CD4-positive, CD25-positive, alpha-beta regulatory T cell (primary cell): ENCODE data around the gene NCKAP5. TPM values are rescaled to one million over a fixed set of nuclear protein-coding genes. Genes with fewer than 3 reads are reported as not detected.

ENCODE experiments used
- ATAC-seq, 2 donors: fragments of 150-1000 bp; cut with Tn5 transposase; one replicate each; pipeline ENCODE4 v1.10.0; 2021; ENCODE audit warnings: low read depth in 2 of 2, moderate number of reproducible peaks in 2 of 2, moderate library complexity in 1 of 2
- DNase-seq, 3 donors: peaks; one replicate each; pipeline versions ENCODE4 v3.0.0 to v3.0.0-alpha.2; 2012 to 2022; ENCODE audit warnings: mixed read lengths in 1 of 3
- H3K27ac ChIP-seq: one replicate; pipeline ENCODE4 v1.7.0; 2013; ENCODE audit warnings: mild to moderate bottlenecking, low read length; ENCODE audit not compliant: insufficient read depth, poor library complexity, severe bottlenecking
- H3K27me3 ChIP-seq: one replicate; pipeline ENCODE4 v1.7.0; 2013; ENCODE audit warnings: low read length; ENCODE audit not compliant: control insufficient read depth, insufficient read depth
- H3K36me3 ChIP-seq: one replicate; pipeline ENCODE4 v1.7.0; 2013; ENCODE audit warnings: mild to moderate bottlenecking, low read length, moderate library complexity; ENCODE audit not compliant: control insufficient read depth, insufficient read depth
- H3K4me1 ChIP-seq: 2 replicates; pipeline ENCODE4 v1.7.0; 2013; ENCODE audit warnings: mild to moderate bottlenecking, low read length; ENCODE audit not compliant: insufficient read depth, control insufficient read depth, poor library complexity, severe bottlenecking
- H3K4me3 ChIP-seq: one replicate; pipeline ENCODE4 v1.7.0; 2013; ENCODE audit warnings: low read depth, mild to moderate bottlenecking, low read length, moderate library complexity
- H3K9me3 ChIP-seq, 2 experiments: 1 replicate in 1 of 2; 2 replicates in 1 of 2; pipeline ENCODE4 v1.7.0; 2013; ENCODE audit warnings: low read length in 2 of 2, mild to moderate bottlenecking in 1 of 2, moderate library complexity in 1 of 2; ENCODE audit not compliant: control insufficient read depth in 2 of 2
- H3K27ac Mint-ChIP-seq, 3 donors: one replicate each; pipeline ENCODE4 v1.8.0; 2020 to 2022; ENCODE audit warnings: mild to moderate bottlenecking in 3 of 3, mixed read lengths in 3 of 3, moderate library complexity in 2 of 3
- H3K27me3 Mint-ChIP-seq: one replicate; pipeline ENCODE4 v1.8.0; 2022; ENCODE audit warnings: mild to moderate bottlenecking, mixed read lengths
- H3K36me3 Mint-ChIP-seq: one replicate; pipeline ENCODE4 v1.8.0; 2020; ENCODE audit warnings: mixed read lengths
- H3K4me1 Mint-ChIP-seq, 4 donors: one replicate each; pipeline ENCODE4 v1.8.0; 2020 to 2022; ENCODE audit warnings: mixed read lengths in 4 of 4, mild to moderate bottlenecking in 1 of 4
- H3K4me3 Mint-ChIP-seq, 4 donors: one replicate each; pipeline ENCODE4 v1.8.0; 2020 to 2022; ENCODE audit warnings: mild to moderate bottlenecking in 4 of 4, mixed read lengths in 4 of 4, moderate library complexity in 3 of 4
- H3K9me3 Mint-ChIP-seq, 7 donors: one replicate each; pipeline ENCODE4 v1.8.0; 2020 to 2022; ENCODE audit warnings: mixed read lengths in 7 of 7, mild to moderate bottlenecking in 3 of 7, moderate library complexity in 2 of 7
- polyA plus RNA-seq, 4 donors: library from polyadenylated mRNA; unstranded; fragments of 300-500 nt; fragmentation: Illumina TruSeq; gene quantifications; one replicate each; pipeline ENCODE4 v1.2.3, GENCODE V29; 2021
- total RNA-seq: library from RNA; stranded (reverse); gene quantifications from one replicate; pipeline ENCODE4 v1.2.3, GENCODE V29; 2022

The NCKAP5 gene
- total and polyA plus RNA-seq, 5 donors from 2014 or later: not detected

DNA sequence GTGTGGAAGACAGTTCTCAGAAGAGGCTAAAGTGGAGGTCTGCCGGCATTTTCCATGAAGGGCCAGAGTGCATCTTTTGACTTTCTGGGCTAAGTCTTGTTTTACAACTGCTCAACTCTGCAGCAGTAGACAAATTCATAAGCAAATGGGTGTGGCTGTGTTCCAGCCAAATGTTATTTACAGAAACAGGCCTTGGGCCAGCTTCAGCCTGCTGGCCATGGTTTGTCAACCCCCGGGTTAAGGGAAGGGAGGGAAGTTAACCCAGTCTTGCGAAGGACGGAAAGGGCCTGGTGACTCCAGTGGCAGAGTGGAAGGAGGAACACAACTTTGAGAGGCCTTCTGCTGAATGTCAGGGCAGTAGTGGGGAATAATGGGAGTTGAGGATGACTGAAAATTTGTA is 34.3 kb upstream of the NCKAP5 start:
- no peaks in the 10 kb centered on the region for H3K27me3 Mint-ChIP-seq
- H3K4me3 Mint-ChIP-seq: no peak overlapping the region
- ATAC-seq (no peak), DNase-seq (no peak)
- Histone ChIP-seq H3K4me1 (no peaks in the 10 kb centered on the region), H3K27me3 (no peaks in the 10 kb centered on the region), H3K9me3 (no peaks in the 10 kb centered on the region), H3K27ac (no peak overlapping the region), H3K36me3 (no peaks in the 10 kb centered on the region), H3K4me3 (no peak overlapping the region)
- peaks cover 0 to 7% (median 2%) of the 10 kb centered on the region in 7 donors for H3K9me3 Mint-ChIP-seq
- no peaks in the 10 kb centered on the region for H3K4me1 Mint-ChIP-seq
- peak overlapping the region in 1 of 3 donors; percentile 16 for H3K27ac Mint-ChIP-seq
- H3K36me3 Mint-ChIP-seq: no peaks in the 10 kb centered on the region

GRCh38 chr2:133600266-133600928 is 32.1 kb upstream of the NCKAP5 start:
- ATAC-seq (no peak), DNase-seq (no peak)
- no peak overlapping the region for H3K27ac Mint-ChIP-seq
- H3K9me3 Mint-ChIP-seq: peaks cover 0 to 9% (median 2%) of the 10 kb centered on the region in 7 donors
- no peaks in the 10 kb centered on the region for H3K4me1 Mint-ChIP-seq
- Histone ChIP-seq H3K9me3 (no peaks in the 10 kb centered on the region), H3K27me3 (no peaks in the 10 kb centered on the region), H3K4me1 (no peaks in the 10 kb centered on the region), H3K4me3 (no peak overlapping the region), H3K36me3 (no peaks in the 10 kb centered on the region), H3K27ac (no peak overlapping the region)
- H3K4me3 Mint-ChIP-seq: no peak overlapping the region
- H3K27me3 Mint-ChIP-seq: no peaks in the 10 kb centered on the region
- H3K36me3 Mint-ChIP-seq: no peaks in the 10 kb centered on the region

DNA sequence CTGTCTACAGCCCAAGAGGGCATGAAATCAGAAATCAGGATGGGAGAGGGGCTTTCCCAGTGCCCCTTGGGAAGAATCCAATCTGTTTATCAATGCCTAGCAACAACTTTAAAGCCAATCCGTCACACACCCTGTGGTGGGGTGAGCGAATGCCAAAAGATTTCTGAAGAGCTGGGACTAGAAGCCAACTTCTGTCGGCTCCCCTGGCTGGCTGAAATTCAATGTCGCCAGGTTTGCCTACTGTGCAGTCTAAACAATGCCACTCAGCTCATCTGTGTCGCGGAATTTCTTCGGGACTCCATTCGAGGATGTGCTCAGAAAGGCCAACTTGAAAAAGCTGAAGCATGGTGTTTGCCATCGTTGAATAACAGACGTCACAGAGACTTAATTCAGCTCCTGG is 31.5 kb upstream of the NCKAP5 start:
- Mint-ChIP-seq H3K27me3 (no peaks in the 10 kb centered on the region), H3K4me3 (no peak overlapping the region), H3K27ac (no peak overlapping the region), H3K4me1 (no peaks in the 10 kb centered on the region), H3K9me3 (peaks cover 0 to 7% (median 2%) of the 10 kb centered on the region in 7 donors), H3K36me3 (no peaks in the 10 kb centered on the region)
- H3K36me3 ChIP-seq: no peaks in the 10 kb centered on the region
- DNase-seq (no peak), ATAC-seq (no peak)
- no peaks in the 10 kb centered on the region for H3K27me3 ChIP-seq
- no peak overlapping the region for H3K4me3 ChIP-seq
- H3K9me3 ChIP-seq: no peaks in the 10 kb centered on the region
- no peaks in the 10 kb centered on the region for H3K4me1 ChIP-seq
- no peak overlapping the region for H3K27ac ChIP-seq

GRCh38 chr2:133599211-133599803 is 31.0 kb upstream of the NCKAP5 start:
- Mint-ChIP-seq H3K27ac (no peak overlapping the region), H3K36me3 (no peaks in the 10 kb centered on the region), H3K27me3 (no peaks in the 10 kb centered on the region), H3K4me1 (no peaks in the 10 kb centered on the region), H3K4me3 (no peak overlapping the region), H3K9me3 (peaks cover 0 to 10% (median 2%) of the 10 kb centered on the region in 7 donors)
- DNase-seq (no peak), ATAC-seq (no peak)
- Histone ChIP-seq H3K36me3 (no peaks in the 10 kb centered on the region), H3K9me3 (no peaks in the 10 kb centered on the region), H3K4me3 (no peak overlapping the region), H3K4me1 (no peaks in the 10 kb centered on the region), H3K27ac (no peak overlapping the region), H3K27me3 (no peaks in the 10 kb centered on the region)

DNA sequence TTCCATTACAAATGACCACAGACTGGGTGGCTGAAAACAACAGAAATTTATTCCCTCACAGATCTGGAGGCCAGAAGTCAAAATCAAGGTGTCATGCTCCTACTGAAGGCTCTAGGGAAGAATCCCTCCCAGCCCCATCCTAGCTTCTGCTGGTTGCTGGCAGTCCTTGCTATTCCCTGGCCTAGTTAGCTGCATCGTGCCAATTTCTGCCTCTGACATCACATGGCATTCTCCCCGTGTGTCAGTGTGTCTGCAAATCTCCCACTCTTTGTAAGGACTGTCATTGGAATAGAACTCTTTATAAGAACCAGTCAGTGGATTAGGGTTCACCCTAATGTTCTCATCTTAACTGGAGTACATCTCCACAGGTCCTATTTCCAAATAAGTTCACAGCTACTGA is 30.5 kb upstream of the NCKAP5 start:
- H3K9me3 ChIP-seq: no peaks in the 10 kb centered on the region
- H3K36me3 Mint-ChIP-seq: no peaks in the 10 kb centered on the region

DNA sequence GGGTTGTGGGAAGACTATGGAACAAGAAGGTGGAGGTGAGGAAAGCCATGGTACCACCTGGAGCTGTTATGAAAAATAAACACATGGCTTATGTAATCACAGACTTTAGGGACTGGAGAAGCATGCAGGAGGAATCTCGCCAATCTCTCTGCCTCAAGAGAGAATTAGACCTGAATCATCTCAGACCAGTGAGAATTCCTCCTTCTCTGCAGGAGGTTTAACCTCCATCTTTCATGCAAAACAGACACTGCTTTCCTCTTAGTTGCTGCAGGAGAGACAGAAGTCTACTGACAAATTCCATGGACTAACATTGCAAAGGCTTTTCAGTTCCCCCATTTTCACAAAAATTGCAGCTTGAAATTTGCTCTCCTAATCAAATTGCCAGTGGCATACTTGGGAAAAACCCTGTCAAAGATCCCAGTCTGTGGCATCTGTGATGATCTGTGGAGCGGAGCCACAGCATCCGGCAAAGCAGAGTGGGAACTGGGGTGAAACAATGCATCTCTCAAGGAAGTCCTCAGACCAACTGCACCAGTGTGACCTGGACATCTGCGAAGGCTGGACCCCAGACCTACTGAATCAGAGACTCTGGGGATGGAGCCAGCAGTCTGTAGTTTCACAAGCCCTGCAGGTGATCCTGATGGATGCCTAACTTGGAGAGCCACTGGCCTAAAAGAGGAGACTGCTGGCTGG is 28.6 kb upstream of the NCKAP5 start:
- H3K27ac ChIP-seq: no peak overlapping the region
- no peak for DNase-seq
- H3K27me3 Mint-ChIP-seq: no peaks in the 10 kb centered on the region
- no peaks in the 10 kb centered on the region for H3K36me3 Mint-ChIP-seq
- no peaks in the 10 kb centered on the region for H3K9me3 ChIP-seq
- H3K9me3 Mint-ChIP-seq: peaks cover 0 to 6% (median 2%) of the 10 kb centered on the region in 7 donors
- H3K4me3 Mint-ChIP-seq: no peak overlapping the region
- ATAC-seq: no peak
- no peaks in the 10 kb centered on the region for H3K4me1 ChIP-seq
- H3K4me3 ChIP-seq: no peak overlapping the region
- no peaks in the 10 kb centered on the region for H3K36me3 ChIP-seq
- H3K27ac Mint-ChIP-seq: no peak overlapping the region
- no peaks in the 10 kb centered on the region for H3K27me3 ChIP-seq
- no peaks in the 10 kb centered on the region for H3K4me1 Mint-ChIP-seq

More for the DNA sequence above, 30.5 kb upstream of the NCKAP5 start:
- no peak overlapping the region for H3K27ac Mint-ChIP-seq
- H3K4me1 ChIP-seq: no peaks in the 10 kb centered on the region
- H3K36me3 ChIP-seq: no peaks in the 10 kb centered on the region
- H3K4me1 Mint-ChIP-seq: no peaks in the 10 kb centered on the region
- no peaks in the 10 kb centered on the region for H3K27me3 ChIP-seq
- no peak overlapping the region for H3K4me3 Mint-ChIP-seq
- H3K27ac ChIP-seq: no peak overlapping the region
- no peak overlapping the region for H3K4me3 ChIP-seq
- no peaks in the 10 kb centered on the region for H3K27me3 Mint-ChIP-seq
- H3K9me3 Mint-ChIP-seq: peaks cover 0 to 10% (median 2%) of the 10 kb centered on the region in 7 donors
- ATAC-seq (no peak), DNase-seq (no peak)

- Histone ChIP-seq H3K27me3 (no peaks in the 10 kb centered on the region), H3K4me3 (no peak overlapping the region), H3K27ac (no peak overlapping the region), H3K4me1 (no peaks in the 10 kb centered on the region), H3K9me3 (no peaks in the 10 kb centered on the region), H3K36me3 (no peaks in the 10 kb centered on the region)
- DNase-seq (no peak), ATAC-seq (no peak)
- Mint-ChIP-seq H3K4me1 (no peaks in the 10 kb centered on the region), H3K9me3 (peaks cover 0 to 9% (median 0%) of the 10 kb centered on the region in 7 donors), H3K36me3 (no peaks in the 10 kb centered on the region), H3K4me3 (no peak overlapping the region), H3K27ac (no peak overlapping the region), H3K27me3 (no peaks in the 10 kb centered on the region)
These were observed 22.9 kb upstream of the NCKAP5 start for GRCh38 chr2:133591164-133591563.
